NOMO-1 treated with dmso at 0.1 percent for 144 hours (cell line): ENCODE measurements around the gene RUNX3.
A peak's percentile ranks its signal among the peaks of the same experiment; 100 is the strongest.

ENCODE experiments used
- DNase-seq: peaks from one replicate; lab custom pipeline; 2025; ENCODE audit not compliant: unreplicated experiment; lab: John Stamatoyannopoulos, UW

The RUNX3 gene

DNA sequence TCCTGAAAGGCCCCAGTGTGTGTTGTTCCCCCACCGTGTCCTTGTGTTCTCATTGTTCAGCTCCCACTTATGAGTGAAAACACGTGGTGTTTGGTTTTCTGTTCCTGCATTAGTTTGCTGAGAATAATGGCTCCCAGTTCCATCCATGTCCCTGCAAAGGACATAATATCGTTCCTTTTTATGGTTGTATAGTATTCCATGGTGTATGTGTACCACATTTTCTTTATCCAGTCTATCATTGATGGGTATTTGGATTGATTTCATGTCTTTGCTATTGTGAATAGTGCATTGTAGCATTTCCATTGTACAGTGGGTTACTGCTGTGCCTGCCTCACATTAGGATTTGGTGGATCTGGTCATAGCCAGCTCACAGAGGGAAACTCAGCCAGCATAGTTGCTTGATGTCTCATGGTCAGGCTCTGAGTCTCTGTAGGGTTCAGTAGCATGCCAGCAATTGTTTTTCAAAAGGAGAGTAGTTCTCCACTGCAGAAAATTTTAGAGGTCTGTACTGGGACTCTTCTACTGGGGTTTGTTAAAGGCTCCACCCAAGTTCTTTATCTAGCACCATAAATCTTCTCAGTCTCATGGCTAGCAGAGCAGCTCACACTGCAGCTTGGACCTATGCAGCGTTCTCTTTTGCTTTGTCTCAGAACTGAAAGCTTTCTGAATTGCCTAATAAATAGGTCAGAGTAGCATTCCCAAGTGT lies 41.0 kb downstream of the RUNX3 start:
- no peak for DNase-seq

DNA sequence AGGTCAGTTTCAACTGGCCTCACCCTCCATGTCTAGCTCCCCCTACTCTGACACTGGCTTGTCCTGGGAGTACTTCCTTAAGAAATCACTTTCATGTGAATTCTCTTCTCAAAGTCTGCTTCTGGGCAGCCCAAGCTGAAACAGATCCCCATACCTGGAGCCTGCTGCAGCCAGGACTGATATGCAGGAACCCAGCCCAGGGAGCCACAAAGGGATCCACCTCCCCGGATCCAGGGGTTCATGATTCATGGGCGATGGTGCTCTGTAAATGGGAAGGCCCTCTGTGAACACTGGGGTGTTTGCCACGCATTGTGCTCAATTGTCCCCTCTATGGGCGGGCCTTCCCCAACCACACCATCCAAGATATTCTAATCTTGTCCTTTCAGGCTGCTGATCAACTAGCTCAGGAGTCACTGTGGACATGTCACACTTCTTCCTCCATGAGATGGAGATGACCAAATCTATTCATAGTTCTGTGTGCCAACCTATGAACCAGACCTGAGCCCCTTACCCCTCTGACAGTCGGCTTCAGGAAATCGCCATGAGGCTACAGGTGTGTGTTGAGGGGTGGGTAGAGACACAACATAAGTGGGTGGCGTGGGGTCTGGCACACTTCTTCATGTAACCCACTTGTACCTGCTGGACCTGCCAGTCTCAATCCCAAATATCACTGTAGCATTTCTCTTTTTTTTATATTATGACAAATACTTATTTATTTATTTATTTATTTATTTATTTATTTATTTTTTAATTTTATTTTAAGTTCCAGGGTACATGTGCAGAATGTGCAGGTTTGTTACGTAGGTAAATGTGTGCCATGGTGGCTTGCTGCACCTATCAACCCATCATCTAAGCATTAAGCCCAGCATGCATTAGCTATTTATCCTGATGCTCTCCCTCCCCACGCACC lies 41.8 kb downstream of the RUNX3 start:
- DNase-seq = no peak

DNA sequence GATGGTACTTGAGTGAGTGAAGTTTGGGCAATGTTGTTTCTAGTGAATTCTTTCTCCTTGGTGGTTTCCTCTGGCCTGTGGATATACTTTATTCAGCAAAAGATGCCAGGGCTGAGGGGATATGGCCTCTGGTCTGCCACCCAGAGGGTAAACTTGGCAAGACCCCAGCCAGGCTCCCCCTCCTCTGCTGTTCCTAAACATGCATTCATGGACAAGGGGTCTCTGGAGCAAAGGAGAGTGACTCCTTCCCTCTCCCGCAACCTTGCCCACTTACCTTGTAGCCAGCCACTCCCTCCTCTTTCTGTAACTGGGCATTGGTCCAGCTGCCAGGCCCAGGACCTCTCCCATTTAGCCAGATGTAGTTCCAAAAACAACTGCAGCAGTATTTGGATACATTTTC lies 43.8 kb downstream of the RUNX3 start:
- DNase-seq = no peak

DNA sequence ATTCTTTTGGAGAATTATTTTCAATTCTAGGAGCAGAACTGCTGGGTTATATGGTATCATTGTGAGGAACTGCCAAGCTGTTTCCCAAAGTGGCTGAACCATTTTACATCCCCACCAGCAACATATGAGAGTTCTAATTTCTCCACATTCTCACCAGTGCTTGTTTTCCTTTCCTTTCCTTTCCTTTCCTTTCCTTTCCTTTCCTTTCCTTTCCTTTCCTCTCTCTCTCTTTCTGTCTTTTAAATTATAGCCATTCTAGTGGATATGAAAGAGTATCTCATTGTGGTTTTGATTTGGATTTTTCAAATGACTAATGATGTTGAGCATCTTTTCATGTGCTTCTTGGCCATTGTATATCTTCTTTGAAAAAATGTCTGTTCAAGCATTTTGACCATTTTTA lies 45.3 kb downstream of the RUNX3 start:
- DNase-seq = no peak

DNA sequence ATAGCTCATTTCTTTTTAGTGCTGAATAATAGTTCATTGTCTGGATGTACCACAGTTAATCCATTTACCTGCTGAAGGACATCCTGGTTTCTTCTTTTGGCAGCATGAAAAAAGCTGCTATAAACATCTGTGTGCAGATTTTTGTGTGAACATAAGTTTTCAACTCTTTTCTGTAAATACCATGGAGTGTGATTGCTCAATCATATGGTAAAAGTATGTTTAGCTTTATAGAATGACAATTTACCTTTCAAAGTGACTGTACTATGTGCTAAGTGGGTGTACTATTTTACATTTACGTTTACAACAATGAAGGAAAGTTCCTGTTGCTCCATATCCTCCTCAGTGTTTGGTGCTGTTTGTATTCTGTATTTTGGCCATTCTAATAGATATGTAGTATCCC lies 49.0 kb downstream of the RUNX3 start:
- DNase-seq = no peak

DNA sequence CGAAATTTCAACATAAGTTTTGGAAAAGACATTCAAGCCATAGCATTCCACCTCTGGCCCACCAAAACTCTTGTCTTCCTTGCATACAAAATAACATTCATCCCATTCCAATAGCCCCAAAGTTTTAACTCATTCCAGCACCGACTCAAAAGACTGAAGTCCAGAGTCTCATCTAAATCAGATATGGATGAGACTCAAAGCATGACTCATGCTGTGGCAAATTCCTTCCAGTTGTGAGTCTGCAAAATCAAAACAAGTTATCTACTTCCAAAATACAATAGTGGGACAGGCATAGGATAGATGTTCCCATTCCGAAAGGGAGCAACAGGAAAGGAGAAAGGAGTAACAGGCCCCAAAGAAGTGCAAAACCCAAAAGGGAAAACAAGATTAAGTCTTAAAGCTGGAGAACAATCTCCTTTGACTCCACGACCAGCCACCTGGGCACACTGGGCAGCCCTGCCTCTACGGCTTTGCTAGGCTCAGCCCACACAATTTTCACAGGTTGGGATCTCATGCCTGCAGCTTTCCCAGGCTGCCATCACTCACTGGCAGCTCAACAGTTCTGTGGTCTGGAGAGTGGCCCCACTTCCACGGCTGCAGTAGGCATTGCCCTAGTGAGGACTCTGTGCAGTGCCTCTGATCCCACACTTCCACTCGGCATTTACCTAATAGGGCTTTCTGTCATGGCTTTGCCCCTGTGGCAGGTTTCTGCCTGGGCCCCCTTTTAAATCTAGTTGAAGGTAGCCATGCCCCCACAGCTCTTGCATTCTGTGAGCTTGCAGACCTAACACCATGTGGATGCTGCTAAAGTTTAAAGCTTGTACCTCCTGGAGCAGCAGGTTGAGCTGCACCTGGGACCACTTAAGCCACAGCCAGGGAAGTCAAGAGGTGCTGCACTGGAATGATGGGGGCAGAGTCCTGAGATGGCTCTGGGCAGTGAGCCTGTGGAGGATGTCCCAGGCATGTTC lies 51.0 kb downstream of the RUNX3 start:
- no peak for DNase-seq

DNA sequence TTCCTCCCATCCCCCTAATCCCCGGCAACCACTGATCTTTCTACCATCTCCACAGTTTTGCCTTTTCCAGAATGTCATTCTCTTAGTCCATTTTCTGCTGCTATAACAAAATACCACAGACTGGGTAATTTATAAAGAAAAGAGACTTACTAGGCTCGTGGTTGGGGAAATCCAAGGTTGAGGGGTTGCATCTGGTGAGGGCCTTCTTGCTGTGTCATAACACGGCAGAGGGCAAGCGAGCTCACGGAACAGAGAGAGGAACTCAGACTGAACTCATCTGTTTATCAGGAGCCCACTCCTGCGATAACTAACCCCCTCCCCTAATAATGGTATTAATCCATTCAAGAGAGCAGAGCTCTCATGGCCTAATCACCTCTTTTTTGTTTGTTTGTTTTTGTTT lies 52.0 kb downstream of the RUNX3 start:
- no peak for DNase-seq

DNA sequence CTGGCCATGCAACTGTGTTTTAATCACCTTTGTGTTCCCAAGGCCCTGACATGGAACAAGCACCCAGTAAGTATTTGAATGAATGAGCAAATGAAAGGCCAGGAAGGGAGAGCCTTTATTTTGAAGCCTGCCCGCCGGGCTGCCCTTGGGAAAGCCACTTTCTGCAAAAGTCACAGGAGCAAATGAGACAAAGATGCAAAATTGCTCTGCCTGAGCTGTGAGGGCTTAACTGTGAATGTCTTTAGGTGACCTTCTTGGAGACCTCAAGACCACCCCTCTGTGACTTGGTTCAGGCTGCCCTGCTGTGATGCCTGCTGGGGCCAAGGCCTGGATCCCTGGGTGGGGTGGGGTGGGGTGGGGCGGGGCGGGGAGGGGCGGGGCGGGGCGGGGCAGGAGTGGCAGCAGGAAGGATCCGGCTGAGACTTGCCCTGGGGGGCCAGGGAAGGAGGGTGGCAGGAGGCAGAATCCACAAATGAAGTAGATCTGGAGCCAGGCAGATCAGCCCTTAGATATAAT lies 54.0 kb downstream of the RUNX3 start:
- no peak for DNase-seq

DNA sequence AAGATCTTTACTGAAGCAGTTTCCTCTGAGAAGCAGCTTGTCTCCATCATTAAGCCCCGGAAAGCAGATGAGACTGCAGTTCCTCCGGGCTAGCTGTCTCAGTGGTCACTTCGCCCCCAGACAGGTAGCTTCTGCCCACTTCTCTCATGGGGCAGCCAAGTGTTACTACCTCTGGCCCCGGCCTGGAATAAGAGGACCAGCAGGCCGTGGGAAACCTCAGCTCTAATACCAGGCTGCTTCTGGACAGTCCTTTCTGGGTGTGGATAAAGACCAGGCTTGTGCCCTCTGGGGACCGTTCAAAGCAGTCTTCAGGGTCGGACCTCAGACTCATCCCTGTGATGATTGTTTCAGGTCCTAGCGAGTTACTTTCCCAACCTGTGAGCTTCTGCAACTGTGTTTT lies 54.8 kb downstream of the RUNX3 start:
- no peak for DNase-seq

DNA sequence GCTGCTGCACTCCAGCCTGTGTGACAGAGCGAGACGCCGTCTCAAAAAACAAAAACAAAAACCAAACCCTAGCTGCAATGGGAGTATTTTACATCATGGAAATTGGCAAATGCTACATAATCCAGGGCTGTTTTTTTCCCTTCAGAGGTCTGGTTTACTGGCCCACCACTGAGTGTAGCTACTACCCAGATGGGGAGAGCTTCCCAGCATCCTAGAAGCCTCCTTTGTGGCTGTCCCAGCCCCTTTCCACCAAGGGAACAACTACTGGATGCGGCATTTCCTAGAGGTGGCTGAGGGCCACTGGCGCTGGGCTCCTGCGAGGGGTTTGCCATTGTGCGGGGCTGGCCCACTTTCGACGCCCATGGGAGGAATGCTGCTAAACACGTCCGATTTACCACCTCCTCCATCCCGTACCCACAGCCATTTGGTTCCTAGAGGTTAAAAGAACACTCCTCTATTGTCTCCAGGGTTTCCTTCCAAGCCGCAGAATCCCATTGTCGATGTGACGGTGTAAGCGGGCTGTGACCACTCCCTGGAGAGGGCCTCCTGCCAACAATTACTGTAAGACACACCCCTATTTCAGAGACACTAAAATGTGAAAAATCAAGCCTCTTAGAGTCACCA lies 55.4 kb downstream of the RUNX3 start:
- no peak for DNase-seq

DNA sequence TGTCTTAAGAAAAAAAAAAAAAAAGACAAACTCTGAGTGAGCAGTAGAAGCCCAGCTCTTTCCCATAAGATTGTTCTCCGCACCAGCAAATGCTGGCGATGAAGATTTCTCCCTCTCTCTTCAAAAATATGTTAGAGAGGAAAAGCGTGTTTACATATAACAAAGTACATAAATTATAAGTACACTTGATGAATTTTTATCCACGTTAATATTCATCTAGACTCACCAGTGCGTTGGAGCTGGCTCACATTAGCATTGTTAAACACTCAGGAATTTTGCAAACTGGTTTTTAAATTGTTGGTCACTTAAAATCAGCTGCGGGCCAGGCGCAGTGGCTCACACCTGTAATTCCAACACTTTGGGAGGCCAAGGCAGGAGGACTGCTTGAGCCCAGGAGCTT lies 56.0 kb downstream of the RUNX3 start:
- no peak for DNase-seq

DNA sequence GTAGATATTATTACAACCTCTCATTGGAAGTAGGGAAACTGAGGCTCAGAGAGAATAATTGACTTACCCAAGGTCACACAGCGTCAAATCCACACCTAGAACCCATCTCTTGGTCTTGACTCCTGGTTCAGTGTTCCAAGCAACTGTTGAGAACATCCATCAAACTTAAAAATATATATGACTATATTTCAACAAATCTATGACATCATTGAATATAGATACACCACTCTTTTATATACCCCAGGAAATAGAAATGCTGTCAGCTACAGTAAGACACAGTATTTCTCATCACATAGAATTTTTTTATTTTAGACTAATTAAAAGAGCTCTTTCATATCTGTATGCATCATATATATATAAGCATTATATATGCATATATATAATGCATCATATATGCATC lies 56.9 kb downstream of the RUNX3 start:
- DNase-seq = no peak

DNA sequence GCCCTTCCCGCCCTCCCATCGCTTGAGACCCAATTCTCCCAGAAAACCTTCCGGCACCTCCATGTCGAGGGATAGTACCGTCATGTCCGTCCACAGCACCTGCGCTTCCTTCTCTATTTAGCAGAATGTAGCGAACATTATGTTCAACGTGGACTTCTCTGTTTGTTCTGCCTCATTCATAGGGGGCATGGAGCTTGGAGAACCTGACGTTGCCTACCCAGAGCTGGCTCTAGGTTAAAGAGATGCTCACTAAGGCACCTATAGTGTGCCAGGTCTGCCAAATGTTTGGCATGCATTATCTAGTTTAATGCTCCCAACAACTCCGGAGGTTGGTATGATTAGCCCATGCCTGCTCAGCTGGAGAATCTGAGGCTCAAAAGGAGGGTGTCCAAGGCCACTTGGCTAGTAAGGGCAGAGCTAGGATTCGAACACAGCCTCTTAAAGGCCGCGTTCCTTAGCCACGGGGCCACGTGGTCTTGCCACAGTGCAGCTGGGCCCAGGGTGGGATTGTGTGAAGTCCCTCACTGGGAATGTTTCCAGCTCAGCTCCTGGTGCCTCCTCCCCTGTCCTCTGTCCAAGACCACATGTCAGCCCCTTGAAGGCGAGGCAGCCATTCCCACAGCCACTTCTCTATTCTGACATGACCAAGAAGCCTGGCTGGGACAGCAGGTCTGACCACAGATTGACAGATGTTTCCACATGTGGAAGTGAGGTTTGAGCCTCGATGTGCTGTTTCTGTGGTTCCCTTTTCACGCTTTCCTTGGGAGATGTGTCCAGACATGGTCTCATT lies 57.8 kb downstream of the RUNX3 start:
- DNase-seq = peak; percentile 75

DNA sequence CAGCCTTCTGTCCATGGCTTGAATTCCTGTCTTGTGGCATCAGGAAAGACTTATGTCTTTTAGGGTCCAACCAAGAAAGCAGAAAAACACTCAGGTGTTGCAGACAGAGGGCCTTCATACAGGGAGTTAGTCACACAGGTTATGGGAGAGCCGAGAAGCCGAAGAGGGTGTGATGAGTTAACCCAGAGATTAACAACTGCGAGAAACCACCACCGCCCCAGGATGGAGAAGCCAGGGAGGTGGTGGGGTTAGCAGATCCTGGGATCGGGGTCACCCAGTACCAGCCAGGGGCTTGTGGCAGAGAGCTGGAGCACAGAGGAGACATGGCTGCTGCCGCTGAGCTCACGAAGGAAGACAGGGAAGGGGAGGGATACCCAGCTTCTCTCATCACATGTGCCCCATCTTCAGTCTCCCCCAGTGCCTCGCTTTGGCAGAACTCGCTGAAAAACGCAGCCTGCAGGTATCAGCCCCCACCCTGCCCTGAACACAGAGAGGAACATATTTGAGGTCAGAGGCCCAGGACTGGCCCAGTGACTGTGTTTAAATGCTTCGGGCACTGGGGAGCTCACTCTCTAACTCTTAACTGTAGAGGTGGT lies 58.7 kb downstream of the RUNX3 start:
- DNase-seq = no peak

DNA sequence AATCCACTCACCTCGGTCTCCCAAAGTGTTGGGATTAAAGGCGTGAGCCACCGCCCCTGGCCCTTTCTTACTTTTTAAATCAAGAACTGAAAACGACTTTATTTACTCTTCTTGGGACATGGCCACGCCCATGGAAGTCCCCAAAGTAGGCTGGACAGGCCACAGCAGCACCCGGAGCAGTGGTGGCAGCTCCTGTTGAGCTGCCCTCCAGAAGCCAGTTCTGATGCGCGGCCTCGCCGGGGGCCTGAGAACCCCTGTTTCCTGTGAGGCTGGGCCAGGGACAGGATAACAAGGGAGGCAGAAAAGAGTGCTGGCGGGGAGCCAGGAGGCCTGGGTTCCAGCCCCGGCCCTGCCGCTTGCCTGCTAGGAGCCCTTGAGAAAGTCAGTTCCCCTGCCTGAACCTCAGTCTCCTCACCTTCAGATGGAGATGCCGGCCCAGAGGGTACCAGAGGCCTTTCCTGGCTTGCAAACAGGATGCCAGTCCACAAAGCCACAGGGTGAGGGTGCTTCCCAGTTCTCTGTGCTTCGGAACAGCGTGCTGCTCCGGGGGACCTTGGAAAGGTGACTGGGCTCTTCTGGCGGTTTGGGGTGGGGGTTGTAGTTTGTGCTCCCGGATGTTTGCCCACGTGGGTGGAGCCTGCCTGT lies 59.4 kb downstream of the RUNX3 start:
- no peak for DNase-seq

DNA sequence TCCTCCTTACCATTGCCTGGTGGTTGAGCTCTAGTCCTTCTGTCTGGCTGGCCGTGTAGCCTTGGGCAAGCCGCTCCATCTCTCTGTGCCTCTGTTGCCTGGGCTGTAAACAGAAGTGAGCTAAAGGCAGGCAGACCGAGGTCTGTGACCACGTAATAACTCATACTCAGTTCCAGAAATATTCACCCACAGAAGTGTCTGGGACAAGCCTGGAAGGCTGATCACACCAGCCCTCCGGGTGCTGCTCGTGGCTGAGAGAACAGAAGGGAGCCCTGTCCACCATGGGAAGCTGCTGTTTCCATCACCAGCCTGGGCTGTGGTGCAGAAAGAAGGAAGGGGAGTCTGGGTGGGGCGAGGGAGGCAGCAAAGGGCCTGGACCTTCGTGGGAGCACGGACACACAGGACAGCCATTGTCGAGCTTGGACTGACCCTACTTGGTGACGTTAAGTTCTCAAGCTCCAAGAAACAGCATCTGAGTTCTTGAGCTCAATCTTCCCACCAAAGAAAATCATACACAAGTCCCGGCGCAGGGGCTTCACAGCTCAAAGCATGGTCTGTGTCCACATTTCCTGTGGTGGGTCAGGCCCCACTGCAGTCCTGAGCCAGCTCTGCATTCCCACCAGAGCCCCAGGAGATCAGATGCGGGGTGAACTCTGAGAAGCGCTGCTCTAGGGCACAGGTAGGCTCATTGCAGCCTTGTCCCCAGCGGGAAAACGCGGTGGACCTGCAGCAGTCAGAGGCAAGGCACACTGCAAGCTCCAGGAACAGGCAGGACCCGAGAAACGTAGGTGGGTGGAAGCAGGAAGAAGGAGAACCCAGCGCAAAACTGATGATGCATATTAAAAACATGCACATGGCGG lies 61.8 kb downstream of the RUNX3 start:
- DNase-seq = no peak

DNA sequence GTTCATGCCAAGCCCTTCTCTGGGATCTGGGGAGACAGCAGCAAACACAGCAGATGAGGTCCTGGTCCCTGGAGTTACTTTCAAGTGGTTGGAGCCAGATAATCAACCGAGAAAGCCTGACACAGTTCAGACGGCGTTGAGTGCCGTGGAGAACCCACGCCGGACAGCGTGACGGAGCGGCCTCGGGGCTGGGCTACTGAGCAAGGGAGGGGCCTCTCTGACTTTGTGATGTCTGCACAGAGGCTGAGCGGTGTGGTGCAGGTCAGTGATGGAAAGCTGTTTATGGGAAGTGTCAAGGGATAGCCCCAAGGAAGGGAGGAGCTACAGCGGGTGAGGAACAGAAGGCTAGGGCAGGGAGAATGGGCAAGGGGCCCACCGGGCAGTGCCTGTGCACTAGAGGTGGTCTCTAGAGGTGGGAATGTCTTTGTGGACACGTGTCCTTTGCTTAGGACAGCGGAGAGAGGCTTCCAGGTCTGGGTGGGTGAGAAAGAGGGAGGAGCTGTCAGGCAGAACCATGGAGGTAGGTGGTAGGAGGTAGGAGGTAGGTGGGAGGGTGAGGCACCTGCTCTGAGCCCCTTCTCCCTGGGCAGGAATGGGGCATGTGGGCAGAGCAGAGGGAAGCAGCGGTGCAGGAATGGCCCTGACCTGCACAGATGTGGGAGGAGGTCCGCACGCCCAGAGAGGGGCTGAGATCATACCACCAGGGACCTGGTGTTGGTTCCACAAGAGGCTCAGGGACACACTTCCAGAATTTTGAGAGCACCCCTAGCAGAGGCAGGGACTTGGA lies 62.8 kb downstream of the RUNX3 start:
- no peak for DNase-seq
